ENCODE measurements around the gene SFXN3. TPM values are rescaled to one million over a fixed set of nuclear protein-coding genes. Genes with fewer than 3 reads are reported as not detected.

Gene SFXN3
- total RNA-seq, 1 experiment from 2014 or later, result 35.2 TPM

- peak overlapping the region; percentile 93 for H3K4me2 ChIP-seq
- DNase-seq, result peak in 1 of 2 experiments; percentile 65
- ChIA-PET POLR2A (ENCODE audit: unreplicated experiment) (interaction anchor here (1.0 kb wide), 1 partner anchor 13 kb away, joined by 9 read pairs; no protein-coding TSS in a partner anchor), CTCF (interaction anchor here (0.6 to 1.5 kb wide), 5 partner anchors 13 to 621 kb away, joined by 3 to 13 read pairs (median 6); no protein-coding TSS in a partner anchor)
- H3K9me3 ChIP-seq (ENCODE audit: insufficient read depth, low read depth), result no peaks in the 10 kb centered on the region
- peak overlapping the region; percentile 96; the same call in 1 of the 2 replicates for H2AFZ ChIP-seq
- H3F3A ChIP-seq (ENCODE audit: insufficient read depth, low read depth), result peaks cover 17% of the 10 kb centered on the region; the same call in 1 of the 2 replicates
- intact Hi-C loops (cut with micrococcal nuclease; ENCODE audit: unreplicated experiment), result no loop called here
- no peak for TF ChIP-seq EZH2 (IDR thresholded peaks at IDR 0.05; ENCODE audit: low read depth)
- no peak for TF ChIP-seq CTCF (conservative IDR thresholded peaks at IDR 0.05)
- no peaks in the 10 kb centered on the region for H3K36me3 ChIP-seq (ENCODE audit: low read depth)
- H3K4me1 ChIP-seq (replicated peaks; ENCODE audit: insufficient read depth), result peaks cover 11% of the 10 kb centered on the region
- H3K27ac ChIP-seq, result 0 out of 2 replicates have a peak overlapping the region, but pooled peaks have one; percentile 12
- peak overlapping the region; percentile 76 for H3K4me3 ChIP-seq
- H3K9me2 ChIP-seq (ENCODE audit: insufficient read depth), result no peaks in the 10 kb centered on the region
- H4K20me1 ChIP-seq (ENCODE audit: insufficient read depth), result no peaks in the 10 kb centered on the region; the same call in 1 of the 2 replicates
- H3K79me2 ChIP-seq (ENCODE audit: low read depth), result 0 out of 2 replicates have a peak, but pooled peaks cover 5% of the 10 kb centered on the region
- BruUV-seq (replicated peaks), result no TSS peak
- H3K27me3 ChIP-seq (ENCODE audit: insufficient read depth, low read depth), result no peaks in the 10 kb centered on the region
Observed at GRCh38 chr10:100998183-100998990, 32.6 kb upstream of the SFXN3 start.

- DNase-seq, result peak in 1 of 2 experiments; percentile 69
- BruUV-seq (replicated peaks), result TSS peak; percentile 77
- peak; percentile 83 for TF ChIP-seq CTCF (conservative IDR thresholded peaks at IDR 0.05)
- no peak for TF ChIP-seq EZH2 (IDR thresholded peaks at IDR 0.05; ENCODE audit: low read depth)
Observed at GRCh38 chr10:100998991-100999741, 31.9 kb upstream of the SFXN3 start.

GRCh38 chr10:100999742-101000126 is 31.3 kb upstream of the SFXN3 start, which contains the start of gene LZTS2:
Gene LZTS2, plus strand, starts transcription at chr10:100999808. Its CDS starts 2,731 bp downstream, at chr10:101002539.
- 0 out of 2 replicates have a peak within 1 kb of the TSS, but pooled peaks have one; percentile 12 for H3K27ac ChIP-seq
- no peak for TF ChIP-seq EZH2 (IDR thresholded peaks at IDR 0.05; ENCODE audit: low read depth)
- no peak for TF ChIP-seq CTCF (conservative IDR thresholded peaks at IDR 0.05)
- H3K4me2 ChIP-seq, result peak within 1 kb of the TSS; percentile 93
- no peaks in the 10 kb centered on the region for H3K9me2 ChIP-seq (ENCODE audit: insufficient read depth)
- no peaks in the 10 kb centered on the region for H3K27me3 ChIP-seq (ENCODE audit: insufficient read depth, low read depth)
- POLR2A ChIA-PET (ENCODE audit: unreplicated experiment), result interaction anchor here (0.7 kb wide), 1 partner anchor 90 kb away, joined by 4 read pairs; no protein-coding TSS in a partner anchor
- H2AFZ ChIP-seq, result peak within 1 kb of the TSS; percentile 88
- no peaks in the 10 kb centered on the region for H3K36me3 ChIP-seq (ENCODE audit: low read depth)
- CTCF ChIA-PET, result no interaction called here
- no TSS peak for BruUV-seq (replicated peaks)
- H4K20me1 ChIP-seq (ENCODE audit: insufficient read depth), result no peaks in the 10 kb centered on the region; the same call in 1 of the 2 replicates
- peak within 1 kb of the TSS; percentile 76 for H3K4me3 ChIP-seq
- H3F3A ChIP-seq (ENCODE audit: insufficient read depth, low read depth), result peaks cover 5% of the 10 kb centered on the region; the same call in 1 of the 2 replicates
- H3K79me2 ChIP-seq (ENCODE audit: low read depth), result 0 out of 2 replicates have a peak, but pooled peaks cover 5% of the 10 kb centered on the region
- intact Hi-C loops (cut with micrococcal nuclease; ENCODE audit: unreplicated experiment), result no loop called here
- H3K9me3 ChIP-seq (ENCODE audit: insufficient read depth, low read depth), result no peaks in the 10 kb centered on the region
- H3K4me1 ChIP-seq (replicated peaks; ENCODE audit: insufficient read depth), result peaks cover 11% of the 10 kb centered on the region
- DNase-seq, result no peak

More at GRCh38 chr10:100998991-100999741, 31.9 kb upstream of the SFXN3 start:
- 0 out of 2 replicates have a peak, but pooled peaks cover 5% of the 10 kb centered on the region for H3K79me2 ChIP-seq (ENCODE audit: low read depth)
- no peaks in the 10 kb centered on the region for H3K36me3 ChIP-seq (ENCODE audit: low read depth)
- no peaks in the 10 kb centered on the region for H3K27me3 ChIP-seq (ENCODE audit: insufficient read depth, low read depth)
- peak overlapping the region; percentile 76 for H3K4me3 ChIP-seq
- peaks cover 11% of the 10 kb centered on the region for H3K4me1 ChIP-seq (replicated peaks; ENCODE audit: insufficient read depth)
- intact Hi-C loops (cut with micrococcal nuclease; ENCODE audit: unreplicated experiment), result no loop called here
- H2AFZ ChIP-seq, result peak overlapping the region; percentile 88
- no peaks in the 10 kb centered on the region; the same call in 1 of the 2 replicates for H4K20me1 ChIP-seq (ENCODE audit: insufficient read depth)
- ChIA-PET CTCF (interaction anchor here (0.8 to 1.5 kb wide), 2 partner anchors 12 to 15 kb away, joined by 3 to 6 read pairs; no protein-coding TSS in a partner anchor), POLR2A (ENCODE audit: unreplicated experiment) (interaction anchor here (0.7 to 1.0 kb wide), 2 partner anchors 12 to 89 kb away, joined by 4 to 9 read pairs; no protein-coding TSS in a partner anchor)
- peaks cover 11% of the 10 kb centered on the region; the same call in 1 of the 2 replicates for H3F3A ChIP-seq (ENCODE audit: insufficient read depth, low read depth)
- H3K27ac ChIP-seq, result 0 out of 2 replicates have a peak overlapping the region, but pooled peaks have one; percentile 12
- H3K9me3 ChIP-seq (ENCODE audit: insufficient read depth, low read depth), result no peaks in the 10 kb centered on the region
- no peaks in the 10 kb centered on the region for H3K9me2 ChIP-seq (ENCODE audit: insufficient read depth)
- peak overlapping the region; percentile 93 for H3K4me2 ChIP-seq

Measured in PC-9 (cell line).